GM23248 (cell line): ENCODE results near the gene DHCR24.

Experiments
- EZH2 ChIP-seq: fragments of 200-600 bp; sonication (generic); IDR thresholded peaks from 2 replicates; pipeline ENCODE4 v1.6.1; 2018; ENCODE audit warnings: antibody characterized with exemption, mild to moderate bottlenecking; ENCODE audit not compliant: insufficient read depth, poor library complexity, severe bottlenecking
- EZH2phosphoT487 ChIP-seq: fragments of 200-600 bp; sonication (generic); IDR thresholded peaks from 2 replicates; pipeline ENCODE4 v1.6.1; 2018; ENCODE audit warnings: antibody characterized with exemption, moderate library complexity, mild to moderate bottlenecking, low read depth; ENCODE audit not compliant: insufficient read depth

DNA sequence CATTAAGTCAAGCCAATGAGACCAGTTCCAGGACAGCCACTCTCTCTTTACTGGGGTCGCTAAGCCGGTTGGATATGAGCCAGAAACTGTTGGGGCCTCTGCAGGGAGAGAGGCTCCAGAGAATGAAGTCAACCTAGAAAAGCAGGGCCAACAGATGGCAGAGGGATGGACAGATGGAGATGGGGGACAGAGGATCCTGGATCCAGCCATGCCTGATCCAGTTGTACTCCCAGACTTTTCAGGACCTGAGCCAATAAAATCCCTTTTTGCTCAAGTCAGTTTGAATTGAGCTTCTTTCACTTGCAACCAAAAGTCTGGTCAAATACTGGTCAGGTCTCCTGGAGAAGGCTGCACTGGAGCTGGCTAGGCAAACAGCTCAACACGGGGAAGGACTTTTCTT lies 2.2 kb downstream of the DHCR24 start:
- no peak for TF ChIP-seq EZH2phosphoT487
- no peak for TF ChIP-seq EZH2
